Liver (tissue), 9 donors: ENCODE results near the gene IGF1R. TPM values are rescaled to one million over a fixed set of nuclear protein-coding genes. Genes with fewer than 3 reads are reported as not detected.

Experiments used
- DNase-seq: peaks from one replicate; pipeline ENCODE4 v3.0.0-alpha.2; 2017; ENCODE audit warnings: low spot score
- H3K27ac ChIP-seq, 2 donors: one replicate each; pipeline ENCODE4 v1.7.0; 2013; ENCODE audit warnings: inconsistent platforms in 2 of 2, low read length in 2 of 2, control low read depth in 1 of 2, low read depth in 1 of 2, mild to moderate bottlenecking in 1 of 2
- H3K27me3 ChIP-seq, 4 donors: one replicate each; pipeline versions ENCODE4 v1.6.1 to v1.7.0; 2013; ENCODE audit warnings: low read length in 3 of 4, inconsistent platforms in 1 of 4, mild to moderate bottlenecking in 1 of 4, moderate library complexity in 1 of 4; ENCODE audit not compliant: control insufficient read depth in 4 of 4, insufficient read depth in 4 of 4
- H3K36me3 ChIP-seq, 4 donors: one replicate each; pipeline versions ENCODE4 v1.6.1 to v1.7.0; 2013; ENCODE audit warnings: low read length in 3 of 4, mild to moderate bottlenecking in 3 of 4, low read depth in 1 of 4, moderate library complexity in 1 of 4; ENCODE audit not compliant: control insufficient read depth in 4 of 4, insufficient read depth in 3 of 4
- H3K4me1 ChIP-seq, 4 donors: one replicate each; pipeline versions ENCODE4 v1.6.1 to v1.7.0; 2013; ENCODE audit warnings: low read length in 3 of 4, mild to moderate bottlenecking in 3 of 4, moderate library complexity in 1 of 4; ENCODE audit not compliant: control insufficient read depth in 4 of 4, insufficient read depth in 4 of 4
- H3K4me3 ChIP-seq, 3 donors: one replicate each; pipeline versions ENCODE4 v1.6.1 to v1.7.0; 2013; ENCODE audit warnings: low read length in 3 of 3, control low read depth in 1 of 3, low read depth in 1 of 3, mild to moderate bottlenecking in 1 of 3
- H3K9ac ChIP-seq, 2 donors: one replicate each; pipeline ENCODE4 v1.7.0; 2013; ENCODE audit warnings: low read length in 2 of 2, mild to moderate bottlenecking in 2 of 2, moderate library complexity in 2 of 2, control low read depth in 1 of 2, low read depth in 1 of 2
- H3K9me3 ChIP-seq, 4 donors: one replicate each; pipeline versions ENCODE4 v1.6.1 to v1.7.0; 2013; ENCODE audit warnings: low read length in 3 of 4; ENCODE audit not compliant: control insufficient read depth in 4 of 4
- ATF3 ChIP-seq: IDR thresholded peaks from 2 replicates; pipeline ENCODE4 v1.6.1; 2016; ENCODE audit warnings: antibody characterized with exemption
- CTCF ChIP-seq: fragments of 150-350 bp; IDR thresholded peaks from 2 replicates; pipeline ENCODE4 v1.5.1; 2017; ENCODE audit warnings: improper control_type of control experiment, low read depth, low read length; ENCODE audit not compliant: missing input control
- EGR1 ChIP-seq, 2 donors: IDR thresholded peaks; 2 replicates each; pipeline ENCODE4 v1.6.1; 2016 to 2018; ENCODE audit warnings: antibody characterized with exemption in 2 of 2, low read depth in 2 of 2
- HNF4A ChIP-seq, 2 donors: conservative IDR thresholded peaks; 2 replicates each; pipeline ENCODE4 v1.6.1; 2016; ENCODE audit warnings: antibody characterized with exemption in 2 of 2, mild to moderate bottlenecking in 2 of 2
- HNF4G ChIP-seq: IDR thresholded peaks from 2 replicates; pipeline ENCODE4 v1.6.1; 2016; ENCODE audit warnings: antibody characterized with exemption
- MAX ChIP-seq: IDR thresholded peaks from 2 replicates; pipeline ENCODE4 v1.6.1; 2016; ENCODE audit warnings: antibody characterized with exemption
- RAD21 ChIP-seq, 2 donors: IDR thresholded peaks; 2 replicates each; pipeline ENCODE4 v1.6.1; 2016; ENCODE audit warnings: antibody characterized with exemption in 2 of 2, mild to moderate bottlenecking in 2 of 2
- REST ChIP-seq: IDR thresholded peaks from 2 replicates; pipeline ENCODE4 v1.6.1; 2016; ENCODE audit warnings: antibody characterized with exemption, mild to moderate bottlenecking
- RXRA ChIP-seq, 2 donors: IDR thresholded peaks; 2 replicates each; pipeline ENCODE4 v1.6.1; 2017 to 2018; ENCODE audit warnings: antibody characterized with exemption in 2 of 2, mild to moderate bottlenecking in 1 of 2
- YY1 ChIP-seq: IDR thresholded peaks from 2 replicates; pipeline ENCODE4 v1.6.1; 2016; ENCODE audit warnings: antibody characterized with exemption, mild to moderate bottlenecking
- ZBTB33 ChIP-seq: IDR thresholded peaks from 2 replicates; pipeline ENCODE4 v1.6.1; 2016; ENCODE audit warnings: antibody characterized with exemption
- WGBS: extraction: QIAGEN DNeasy Blood & Tissue Kit; methylation state at CpG from one replicate; pipeline ENCODE4 v1.1.7; 2013; 5-methylcytosine and 5-hydroxymethylcytosine counted together
- polyA plus RNA-seq, 2 donors: library from polyadenylated mRNA; stranded (reverse) in 1 of 2; unstranded in 1 of 2; fragments of 200-250 nt in 1 of 2; fragments of >200 nt in 1 of 2; fragmentation: Nextera tagmentation in 1 of 2; extraction: Ambion mirVana in 1 of 2; gene quantifications; one replicate each; pipeline versions ENCODE4 v1.2.1 to v1.2.3, GENCODE V29; 2013 to 2015
- total RNA-seq, 2 donors: library from RNA; depleted of rRNA; stranded (reverse); fragments of >200 nt; gene quantifications; one replicate each; pipeline ENCODE4 v1.2.3, GENCODE V29; 2014
- donor health status: healthy.
- donor health status: healthy.
- donor health status: healthy.
- donor health status: healthy.
- donor health status: healthy.

IGF1R gene
- total and polyA plus RNA-seq, 4 donors, result 0.69 to 10.3 (median 3.2) TPM

- no peak for TF ChIP-seq CTCF
- no peak for TF ChIP-seq ATF3
- no peak for TF ChIP-seq EGR1 (IDR thresholded peaks at IDR 0.05; ENCODE audit: low read depth in 2 of 2)
Observed at GRCh38 chr15:98874370-98874769, 226.0 kb downstream of the IGF1R start (continued).

- no peaks in the 10 kb centered on the region for H3K4me1 ChIP-seq
- no peak overlapping the region for H3K4me3 ChIP-seq
- no peak for DNase-seq
- peaks cover 0 to 5% (median under 1%) of the 10 kb centered on the region in 4 donors for H3K27me3 ChIP-seq
- H3K9ac ChIP-seq, result no peak overlapping the region
- 45% methylated on average over 8 of the region's 8 CpGs for WGBS
- TF ChIP-seq RAD21 (IDR thresholded peaks at IDR 0.05) (peak in 1 of 2 donors; percentile 4), ATF3 (no peak)
- no peak overlapping the region for H3K27ac ChIP-seq
- no peaks in the 10 kb centered on the region for H3K36me3 ChIP-seq
- no peaks in the 10 kb centered on the region for H3K9me3 ChIP-seq
Observed at GRCh38 chr15:98874773-98875172, 226.4 kb downstream of the IGF1R start.

- Histone ChIP-seq H3K4me3 (no peak overlapping the region), H3K9me3 (no peaks in the 10 kb centered on the region), H3K36me3 (no peaks in the 10 kb centered on the region), H3K27me3 (peaks cover 0 to 9% (median 2%) of the 10 kb centered on the region in 4 donors), H3K9ac (no peak overlapping the region), H3K27ac (no peak overlapping the region), H3K4me1 (no peaks in the 10 kb centered on the region)
- TF ChIP-seq YY1 (no peak), EGR1 (IDR thresholded peaks at IDR 0.05; ENCODE audit: low read depth in 2 of 2) (no peak), MAX (no peak), RXRA (IDR thresholded peaks at IDR 0.05) (no peak), HNF4A (conservative IDR thresholded peaks at IDR 0.05) (no peak), ZBTB33 (no peak), ATF3 (no peak), REST (no peak), RAD21 (IDR thresholded peaks at IDR 0.05) (no peak), HNF4G (no peak)
- no peak for DNase-seq
- 66% methylated on average over 3 of the region's 3 CpGs for WGBS
Observed at GRCh38 chr15:98875309-98875708, 227.0 kb downstream of the IGF1R start.
